Stomach (tissue), 4 donors: Measurements from ENCODE around the gene GIPC2.

Experiments
- CTCF ChIP-seq, 7 experiments: fragments of 450-650 bp in 4 of 7; fragments of 200-600 bp in 3 of 7; sonication (generic) in 3 of 7; IDR thresholded peaks; one replicate each; pipeline ENCODE4 v1.5.1; 2016 to 2019; ENCODE audit warnings: antibody characterized with exemption in 7 of 7, control low read depth in 2 of 7, mild to moderate bottlenecking in 1 of 7
- POLR2A ChIP-seq, 4 donors: fragments of 450-650 bp; IDR thresholded peaks; one replicate each; pipeline ENCODE4 v1.6.1; 2016; ENCODE audit warnings: antibody characterized with exemption in 4 of 4, control low read depth in 2 of 4, mild to moderate bottlenecking in 1 of 4, moderate library complexity in 1 of 4
- POLR2AphosphoS5 ChIP-seq, 3 donors: sonication (generic); formaldehyde crosslinking; IDR thresholded peaks; one replicate each; pipeline ENCODE4 v1.6.1; 2016; ENCODE audit warnings: antibody characterized with exemption in 3 of 3

GRCh38 chr1:78094639-78095038, 48.9 kb downstream of the GIPC2 start:
- no peak for TF ChIP-seq CTCF (IDR thresholded peaks at IDR 0.05)
- TF ChIP-seq POLR2AphosphoS5 (IDR thresholded peaks at IDR 0.05), result no peak
- TF ChIP-seq POLR2A (IDR thresholded peaks at IDR 0.05), result no peak
